ENCODE results near the gene CHL1. TPM values are rescaled to one million over a fixed set of nuclear protein-coding genes. Genes with fewer than 3 reads are reported as not detected.

Gene CHL1
- total RNA-seq, 4 donors from 2014 or later = 3.7 to 44.3 (median 23.4) TPM

DNA sequence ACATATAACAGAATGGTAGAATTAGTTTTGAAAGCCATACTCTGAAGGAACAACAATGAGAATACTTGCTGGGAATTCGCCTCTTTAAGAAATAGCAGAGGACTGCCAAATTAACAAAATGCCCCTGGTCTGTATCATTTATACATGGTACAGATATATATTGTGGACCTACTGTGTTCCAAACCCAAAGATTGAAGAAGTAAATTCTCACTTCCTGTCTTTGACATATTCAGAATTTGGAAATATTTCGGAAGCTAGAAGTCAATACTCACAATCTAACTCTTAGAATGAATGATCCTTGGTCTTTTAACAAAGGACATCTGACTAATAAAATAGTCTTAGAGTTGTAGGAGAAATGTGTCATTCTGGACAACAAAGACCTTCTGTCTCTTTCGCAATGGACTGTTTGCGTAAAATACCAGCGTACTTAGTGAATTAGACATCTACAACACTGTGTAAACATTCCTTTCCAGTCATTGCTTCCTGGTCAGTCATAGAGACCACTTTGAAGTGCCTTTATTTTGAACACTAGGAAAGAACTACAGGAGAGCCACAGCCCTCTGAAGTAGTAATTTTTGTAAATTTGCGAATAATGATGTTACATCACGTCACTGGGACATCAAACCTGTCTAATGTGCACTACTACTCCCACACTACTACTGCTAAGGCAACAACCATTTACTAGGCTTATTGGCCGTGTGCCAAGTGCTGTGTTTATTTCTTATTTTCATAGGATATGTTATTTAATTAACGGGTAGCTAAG, 68.0 kb downstream of the CHL1 start:
- no peak overlapping the region for H3K4me3 ChIP-seq
- no peaks in the 10 kb centered on the region for H3K9me3 ChIP-seq
- intact Hi-C loops (cut with DNase I) = no loop called here
- no peak for DNase-seq
- no peak for TF ChIP-seq POLR2A (IDR thresholded peaks at IDR 0.05)
- TF ChIP-seq, protein P1, sequence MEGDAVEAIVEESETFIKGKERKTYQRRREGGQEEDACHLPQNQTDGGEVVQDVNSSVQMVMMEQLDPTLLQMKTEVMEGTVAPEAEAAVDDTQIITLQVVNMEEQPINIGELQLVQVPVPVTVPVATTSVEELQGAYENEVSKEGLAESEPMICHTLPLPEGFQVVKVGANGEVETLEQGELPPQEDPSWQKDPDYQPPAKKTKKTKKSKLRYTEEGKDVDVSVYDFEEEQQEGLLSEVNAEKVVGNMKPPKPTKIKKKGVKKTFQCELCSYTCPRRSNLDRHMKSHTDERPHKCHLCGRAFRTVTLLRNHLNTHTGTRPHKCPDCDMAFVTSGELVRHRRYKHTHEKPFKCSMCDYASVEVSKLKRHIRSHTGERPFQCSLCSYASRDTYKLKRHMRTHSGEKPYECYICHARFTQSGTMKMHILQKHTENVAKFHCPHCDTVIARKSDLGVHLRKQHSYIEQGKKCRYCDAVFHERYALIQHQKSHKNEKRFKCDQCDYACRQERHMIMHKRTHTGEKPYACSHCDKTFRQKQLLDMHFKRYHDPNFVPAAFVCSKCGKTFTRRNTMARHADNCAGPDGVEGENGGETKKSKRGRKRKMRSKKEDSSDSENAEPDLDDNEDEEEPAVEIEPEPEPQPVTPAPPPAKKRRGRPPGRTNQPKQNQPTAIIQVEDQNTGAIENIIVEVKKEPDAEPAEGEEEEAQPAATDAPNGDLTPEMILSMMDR (IDR thresholded peaks at IDR 0.05) = no peak
- H3K27me3 ChIP-seq = no peaks in the 10 kb centered on the region
- peaks cover 0 to 4% (median 0%) of the 10 kb centered on the region in 3 donors for H3K4me1 ChIP-seq
- H3K36me3 ChIP-seq = no peaks in the 10 kb centered on the region
- peak overlapping the region in 2 of 4 donors; percentile 34 to 48 for H3K27ac ChIP-seq
- 48 to 60% methylated on average over 9 of the region's 9 CpGs for WGBS, 2 donors

DNA sequence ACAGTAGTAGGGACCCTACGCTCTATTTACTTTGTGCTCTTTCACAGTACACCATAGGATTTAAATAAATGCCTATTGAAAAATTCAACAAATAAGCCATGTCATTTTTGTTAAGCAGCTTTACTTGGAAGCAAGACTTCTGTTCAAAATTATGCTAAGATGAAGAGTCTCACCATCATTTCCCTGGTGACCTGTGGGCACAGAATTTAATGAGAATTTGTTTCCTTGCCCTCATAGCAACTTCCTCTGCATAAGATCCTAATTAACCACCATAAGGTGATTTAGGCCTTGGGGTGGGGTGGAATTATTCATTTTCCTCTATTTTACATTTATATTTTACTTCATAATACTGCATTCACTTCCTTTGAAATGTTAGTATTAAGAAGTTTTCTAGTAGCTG, 70.5 kb downstream of the CHL1 start:
- Histone ChIP-seq H3K4me1 (peaks cover 0 to 4% (median 0%) of the 10 kb centered on the region in 3 donors), H3K27me3 (no peaks in the 10 kb centered on the region), H3K27ac (no peak overlapping the region), H3K4me3 (no peak overlapping the region), H3K36me3 (no peaks in the 10 kb centered on the region), H3K9me3 (no peaks in the 10 kb centered on the region)
- WGBS, 2 donors = 81 to 87% methylated on average over 1 of the region's 1 CpG
- TF ChIP-seq POLR2A (IDR thresholded peaks at IDR 0.05) = no peak
- TF ChIP-seq, protein P1 (IDR thresholded peaks at IDR 0.05) = no peak
- DNase-seq = no peak
- intact Hi-C loops (cut with DNase I) = no loop called here

DNA sequence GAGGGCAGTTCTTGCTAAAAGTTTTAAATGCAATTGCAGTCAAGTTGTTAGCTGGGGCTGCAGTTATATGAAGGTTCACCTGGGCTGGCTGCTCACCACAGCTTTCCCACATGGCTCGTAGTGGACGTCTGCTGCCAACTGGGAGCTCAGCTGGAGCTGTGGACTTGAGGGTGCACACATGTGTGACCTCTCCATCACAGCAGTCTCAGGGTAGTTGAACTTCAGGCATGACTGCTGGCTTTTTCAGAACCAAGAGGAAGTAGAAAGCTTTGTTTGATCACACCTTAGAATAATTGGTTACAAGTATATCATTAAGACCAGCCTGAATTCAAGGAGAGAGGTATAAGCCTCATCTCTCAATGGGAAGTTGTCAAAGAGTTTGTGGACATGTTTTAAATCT, 74.1 kb downstream of the CHL1 start:
- no peak for DNase-seq
- H3K27ac ChIP-seq = no peak overlapping the region
- intact Hi-C loops (cut with DNase I) = no loop called here
- no peaks in the 10 kb centered on the region for H3K27me3 ChIP-seq
- 53% methylated on average over 2 of the region's 2 CpGs; no CpG with 5 or more reads in 1 of the 2 donors for WGBS, 2 donors
- no peak overlapping the region for H3K4me3 ChIP-seq
- H3K4me1 ChIP-seq = no peaks in the 10 kb centered on the region
- no peaks in the 10 kb centered on the region for H3K36me3 ChIP-seq
- TF ChIP-seq, protein P1 (IDR thresholded peaks at IDR 0.05) = no peak
- TF ChIP-seq POLR2A (IDR thresholded peaks at IDR 0.05) = no peak
- no peaks in the 10 kb centered on the region for H3K9me3 ChIP-seq

DNA sequence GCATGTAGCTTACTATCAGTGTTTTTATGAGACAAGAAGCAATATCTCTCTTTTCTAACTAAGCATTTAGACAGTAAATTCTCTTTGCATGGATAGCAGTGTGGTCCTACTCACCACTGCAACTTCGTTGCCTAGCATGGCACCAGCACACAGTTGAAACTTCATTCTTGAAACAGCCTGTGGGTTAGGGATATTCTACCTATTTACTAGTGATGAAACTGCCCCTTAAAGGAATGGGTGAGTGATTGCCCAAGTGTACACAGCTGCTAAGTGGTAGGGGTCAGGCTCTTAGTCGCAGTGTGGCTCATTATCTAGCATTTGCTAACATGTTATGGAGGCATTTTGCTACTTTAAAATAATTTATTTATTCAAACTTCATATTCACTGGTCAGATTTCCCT, 78.4 kb downstream of the CHL1 start:
- intact Hi-C loops (cut with DNase I) = no loop called here
- Histone ChIP-seq H3K4me3 (no peak overlapping the region), H3K36me3 (no peaks in the 10 kb centered on the region), H3K27me3 (no peaks in the 10 kb centered on the region), H3K9me3 (no peaks in the 10 kb centered on the region), H3K27ac (no peak overlapping the region), H3K4me1 (no peaks in the 10 kb centered on the region)
- TF ChIP-seq, protein P1 (IDR thresholded peaks at IDR 0.05) = no peak
- no peak for TF ChIP-seq POLR2A (IDR thresholded peaks at IDR 0.05)
- 60 to 80% methylated on average over 2 of the region's 2 CpGs for WGBS, 2 donors
- no peak for DNase-seq

GRCh38 chr3:277873-278272, 81.3 kb downstream of the CHL1 start:
- H3K9me3 ChIP-seq = no peaks in the 10 kb centered on the region
- 44 to 61% methylated on average over 1 of the region's 1 CpG for whole genome bisulfite sequencing, 2 donors
- H3K27ac ChIP-seq = peak overlapping the region in 1 of 4 donors; percentile 16
- H3K36me3 ChIP-seq = no peaks in the 10 kb centered on the region
- intact Hi-C loops (cut with DNase I) = no loop called here
- no peak for TF ChIP-seq POLR2A (IDR thresholded peaks at IDR 0.05)
- TF ChIP-seq, protein P1 (IDR thresholded peaks at IDR 0.05) = no peak
- no peaks in the 10 kb centered on the region for H3K4me1 ChIP-seq
- H3K27me3 ChIP-seq = no peaks in the 10 kb centered on the region
- DNase-seq = no peak
- H3K4me3 ChIP-seq = no peak overlapping the region

Measured in esophagus squamous epithelium (tissue), 5 donors.